Activated CD4-positive, alpha-beta memory T cell treated with anti-CD3 and anti-CD28 coated beads, Interleukin-2, amount 10 ng/mL, durations not matched to agents 7 days and 5 days (primary cell): Measurements from ENCODE around the gene ST3GAL6. TPM values are rescaled to one million over a fixed set of nuclear protein-coding genes. Genes with fewer than 3 reads are reported as not detected.

Experiments used
- CTCF ChIA-PET: fragments of 350-600 bp; sonication (Branson Sonifier 250); formaldehyde crosslinking; loops from one replicate; lab custom pipeline; 2021; ENCODE audit warnings: antibody characterized with exemption, inconsistent platforms; lab: Charles Lee
- POLR2A ChIA-PET: fragments of 350-600 bp; sonication (Branson Sonifier 250); formaldehyde crosslinking; loops from one replicate; lab custom pipeline; 2021; ENCODE audit warnings: antibody characterized with exemption; lab: Charles Lee
- DNase-seq: peaks from one replicate; pipeline ENCODE4 v3.0.0-alpha.2; 2020
- H3K27ac Mint-ChIP-seq: one replicate; pipeline ENCODE4 v1.8.0; 2021; ENCODE audit warnings: mild to moderate bottlenecking, mixed read lengths
- H3K27me3 Mint-ChIP-seq: one replicate; pipeline ENCODE4 v1.8.0; 2021; ENCODE audit warnings: mixed read lengths
- H3K36me3 Mint-ChIP-seq: one replicate; pipeline ENCODE4 v1.8.0; 2021; ENCODE audit warnings: low read depth, mixed read lengths
- H3K4me1 Mint-ChIP-seq: one replicate; pipeline ENCODE4 v1.8.0; 2021; ENCODE audit warnings: mixed read lengths
- H3K4me3 Mint-ChIP-seq: one replicate; pipeline ENCODE4 v1.8.0; 2021; ENCODE audit warnings: mild to moderate bottlenecking, mixed read lengths
- H3K9me3 Mint-ChIP-seq: one replicate; pipeline ENCODE4 v1.8.0; 2021; ENCODE audit warnings: mixed read lengths
- total RNA-seq, 2 experiments: library from RNA; stranded (reverse); gene quantifications; one replicate each; pipeline ENCODE4 v1.2.3, GENCODE V29; 2021

The ST3GAL6 gene
- total RNA-seq, 2 experiments from 2014 or later, result not detected

DNA sequence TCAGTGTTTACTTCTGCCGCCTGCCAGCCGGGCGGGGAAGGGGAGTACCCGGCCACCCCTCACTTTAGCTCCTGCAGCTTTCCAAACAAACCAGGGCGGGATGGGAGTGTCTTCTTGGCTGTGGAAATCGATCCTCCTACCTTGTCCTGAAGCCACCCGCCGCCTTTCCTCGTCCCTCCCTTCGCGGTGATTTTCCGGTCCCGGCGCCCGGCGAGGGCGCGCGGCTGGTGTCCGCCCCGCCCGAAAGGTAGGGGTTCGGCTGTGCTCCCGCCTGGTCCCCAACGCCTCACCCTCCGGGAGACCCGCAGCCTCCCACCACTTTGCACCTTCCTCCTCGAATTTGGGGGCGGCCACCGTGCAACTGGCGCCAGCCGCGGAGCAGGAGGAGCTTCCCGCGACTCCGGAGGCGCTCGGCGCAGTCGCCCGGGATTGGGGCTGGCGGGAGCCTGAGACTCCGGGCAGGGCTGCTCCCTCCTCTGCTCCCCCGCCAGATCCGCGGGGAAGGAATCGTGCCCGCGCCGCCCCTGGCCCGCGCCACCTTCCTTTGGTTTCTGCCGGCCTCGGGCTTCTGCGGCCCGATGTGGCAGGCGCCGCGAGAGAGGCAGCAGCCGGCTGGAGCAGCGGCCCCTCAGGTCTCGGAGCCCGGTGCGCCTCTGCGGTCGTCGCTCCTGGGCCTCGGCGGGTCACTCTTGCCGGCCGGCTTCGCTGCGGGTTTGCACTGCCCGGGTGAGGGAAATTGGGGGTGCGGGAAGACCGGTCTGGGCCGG lies 30.7 kb upstream of the ST3GAL6 start:
- ChIA-PET POLR2A (no interaction called here), CTCF (no interaction called here)
- Mint-ChIP-seq H3K27me3 (peaks cover 71% of the 10 kb centered on the region), H3K27ac (no peak overlapping the region), H3K36me3 (no peaks in the 10 kb centered on the region), H3K4me1 (peaks cover 14% of the 10 kb centered on the region), H3K9me3 (no peaks in the 10 kb centered on the region), H3K4me3 (peak overlapping the region; percentile 68)
- DNase-seq, result no peak

DNA sequence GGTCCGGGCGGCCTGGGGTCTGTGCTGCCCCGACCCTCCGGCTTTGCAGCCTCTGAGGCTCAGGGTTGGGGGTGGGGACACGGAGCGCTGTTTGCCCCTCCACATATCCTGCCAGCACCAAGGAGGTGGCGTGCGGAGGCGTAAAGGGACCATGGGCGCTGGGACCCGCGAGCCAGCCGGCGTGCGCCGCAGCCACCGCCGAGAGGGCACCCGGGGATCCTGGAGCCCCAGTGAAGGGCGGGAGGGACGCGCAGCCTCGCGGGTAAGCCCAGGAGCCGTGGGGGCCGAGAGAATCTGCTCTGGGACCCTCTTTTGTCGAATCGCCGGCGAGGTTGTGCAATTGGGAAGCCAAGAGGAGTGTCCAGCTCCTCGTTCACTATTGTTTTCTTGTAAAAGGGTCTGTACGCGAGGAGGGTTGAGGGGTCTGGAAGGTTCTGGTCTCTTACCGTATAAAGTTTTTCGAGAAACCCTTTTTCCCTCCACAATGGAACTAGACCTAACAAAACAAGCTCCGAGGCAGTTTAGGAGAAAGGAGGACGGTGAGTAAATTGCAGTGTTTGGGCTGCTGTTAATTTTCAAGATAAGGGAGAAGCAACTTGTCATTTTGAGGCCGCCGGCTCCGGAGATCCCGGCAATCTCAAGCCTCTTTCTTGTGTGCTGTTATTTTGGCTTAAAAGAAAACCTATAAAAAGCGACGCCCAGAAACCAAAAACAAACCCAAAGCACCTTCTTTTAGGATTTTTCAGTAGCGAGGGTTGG lies 29.9 kb upstream of the ST3GAL6 start:
- CTCF ChIA-PET, result no interaction called here

DNA sequence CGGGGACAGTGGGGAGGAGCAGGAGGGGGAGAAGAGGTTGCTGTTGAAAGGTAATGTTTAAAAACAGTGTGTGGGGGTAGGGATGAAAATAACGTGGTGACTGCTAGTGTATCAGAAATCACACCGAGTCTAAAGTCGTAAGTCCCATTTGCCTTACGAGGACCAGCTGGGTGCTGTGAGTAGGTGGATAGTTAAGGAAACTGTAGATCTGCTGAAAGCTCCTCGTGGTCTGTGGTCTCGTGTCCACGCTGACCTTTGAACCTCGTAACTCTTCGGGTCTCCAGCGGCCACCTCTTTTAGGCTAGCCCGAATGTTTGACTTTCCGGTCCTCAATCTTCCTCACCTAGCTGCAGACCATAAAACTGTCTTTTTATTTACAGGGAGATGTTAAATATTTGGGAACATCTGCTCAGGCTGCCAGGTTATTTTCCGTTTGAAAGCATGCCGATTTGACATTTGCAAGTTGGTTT lies 29.3 kb upstream of the ST3GAL6 start:
- POLR2A ChIA-PET, result no interaction called here
- H3K4me3 Mint-ChIP-seq, result peak overlapping the region; percentile 60
- DNase-seq, result no peak
- no peaks in the 10 kb centered on the region for H3K36me3 Mint-ChIP-seq
- peaks cover 14% of the 10 kb centered on the region for H3K4me1 Mint-ChIP-seq
- peaks cover 68% of the 10 kb centered on the region for H3K27me3 Mint-ChIP-seq
- H3K9me3 Mint-ChIP-seq, result no peaks in the 10 kb centered on the region
- no peak overlapping the region for H3K27ac Mint-ChIP-seq
- CTCF ChIA-PET, result no interaction called here

More for the DNA sequence above, 29.9 kb upstream of the ST3GAL6 start:
- Mint-ChIP-seq H3K9me3 (no peaks in the 10 kb centered on the region), H3K27me3 (peaks cover 68% of the 10 kb centered on the region), H3K27ac (no peak overlapping the region), H3K36me3 (no peaks in the 10 kb centered on the region), H3K4me3 (peak overlapping the region; percentile 68), H3K4me1 (peaks cover 14% of the 10 kb centered on the region)
- POLR2A ChIA-PET, result no interaction called here
- DNase-seq, result no peak

DNA sequence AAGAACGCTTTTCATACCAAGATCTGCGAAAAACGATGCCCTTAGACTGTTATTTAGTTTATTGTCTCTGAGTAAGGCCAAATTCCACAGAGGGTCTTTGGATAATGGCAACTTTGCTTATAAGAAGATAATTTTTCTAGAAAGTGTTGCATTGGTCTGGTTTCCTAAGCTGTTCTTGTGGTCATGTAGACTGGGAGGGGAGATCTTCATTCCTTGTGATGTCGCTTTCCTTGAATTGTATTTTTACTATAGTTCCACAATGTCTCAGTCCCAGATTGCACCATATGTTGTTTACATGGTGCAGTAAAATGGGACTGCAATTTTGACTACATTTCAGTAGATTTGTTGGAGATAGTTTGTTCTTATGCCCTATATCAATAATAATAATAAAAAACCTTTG lies 28.8 kb upstream of the ST3GAL6 start:
- H3K9me3 Mint-ChIP-seq, result no peaks in the 10 kb centered on the region
- H3K4me1 Mint-ChIP-seq, result peaks cover 14% of the 10 kb centered on the region
- no peak overlapping the region for H3K4me3 Mint-ChIP-seq
- no peak for DNase-seq
- H3K36me3 Mint-ChIP-seq, result no peaks in the 10 kb centered on the region
- CTCF ChIA-PET, result no interaction called here
- peaks cover 71% of the 10 kb centered on the region for H3K27me3 Mint-ChIP-seq
- POLR2A ChIA-PET, result no interaction called here
- H3K27ac Mint-ChIP-seq, result no peak overlapping the region

- Mint-ChIP-seq H3K4me1 (peaks cover 14% of the 10 kb centered on the region), H3K27ac (no peak overlapping the region), H3K9me3 (no peaks in the 10 kb centered on the region), H3K36me3 (no peaks in the 10 kb centered on the region), H3K4me3 (no peak overlapping the region), H3K27me3 (peaks cover 68% of the 10 kb centered on the region)
- DNase-seq, result no peak
- CTCF ChIA-PET, result no interaction called here
- POLR2A ChIA-PET, result no interaction called here
These were observed 28.4 kb upstream of the ST3GAL6 start for GRCh38 chr3:98734735-98735134.

- peaks cover 67% of the 10 kb centered on the region for H3K27me3 Mint-ChIP-seq
- DNase-seq, result no peak
- H3K9me3 Mint-ChIP-seq, result no peaks in the 10 kb centered on the region
- ChIA-PET CTCF (no interaction called here), POLR2A (no interaction called here)
- H3K36me3 Mint-ChIP-seq, result no peaks in the 10 kb centered on the region
- peaks cover 14% of the 10 kb centered on the region for H3K4me1 Mint-ChIP-seq
- no peak overlapping the region for H3K4me3 Mint-ChIP-seq
- H3K27ac Mint-ChIP-seq, result no peak overlapping the region
These were observed 27.8 kb upstream of the ST3GAL6 start for GRCh38 chr3:98735296-98735695.

DNA sequence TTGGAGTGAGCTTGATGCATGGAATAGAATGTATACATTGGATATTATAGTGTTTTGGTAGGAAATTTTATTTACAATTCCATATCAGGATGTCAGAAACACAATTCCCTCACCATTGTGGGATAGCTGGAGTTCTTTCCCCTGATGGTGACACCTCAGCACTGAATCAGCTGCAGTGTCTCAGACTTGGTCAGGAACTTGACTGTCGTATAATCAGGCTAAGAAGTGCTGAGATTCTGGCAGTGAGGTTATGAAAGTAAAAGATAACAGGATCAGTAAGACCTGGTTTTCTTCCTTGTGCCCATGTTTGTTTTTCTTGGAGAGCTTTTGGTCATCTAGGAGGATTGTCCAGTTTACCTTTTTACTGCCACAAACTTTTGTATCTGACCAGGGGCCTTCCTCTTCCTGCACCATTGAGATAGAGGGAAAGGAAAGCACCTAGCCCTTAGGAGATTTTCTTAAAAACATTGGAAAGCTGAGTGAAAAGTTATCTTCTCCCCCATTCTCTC lies 27.3 kb upstream of the ST3GAL6 start:
- POLR2A ChIA-PET, result no interaction called here
- H3K4me3 Mint-ChIP-seq, result no peak overlapping the region
- no peaks in the 10 kb centered on the region for H3K36me3 Mint-ChIP-seq
- H3K27ac Mint-ChIP-seq, result no peak overlapping the region
- peaks cover 14% of the 10 kb centered on the region for H3K4me1 Mint-ChIP-seq
- no peaks in the 10 kb centered on the region for H3K9me3 Mint-ChIP-seq
- CTCF ChIA-PET, result no interaction called here
- no peak for DNase-seq
- H3K27me3 Mint-ChIP-seq, result peaks cover 65% of the 10 kb centered on the region

- ChIA-PET CTCF (no interaction called here), POLR2A (no interaction called here)
- Mint-ChIP-seq H3K4me1 (peaks cover 10% of the 10 kb centered on the region), H3K27ac (no peak overlapping the region), H3K36me3 (no peaks in the 10 kb centered on the region), H3K9me3 (no peaks in the 10 kb centered on the region), H3K27me3 (peaks cover 58% of the 10 kb centered on the region), H3K4me3 (no peak overlapping the region)
- DNase-seq, result no peak
These were observed 25.8 kb upstream of the ST3GAL6 start for GRCh38 chr3:98737301-98737700.

- Mint-ChIP-seq H3K9me3 (no peaks in the 10 kb centered on the region), H3K4me3 (no peak overlapping the region), H3K27ac (no peak overlapping the region), H3K36me3 (no peaks in the 10 kb centered on the region), H3K27me3 (peaks cover 47% of the 10 kb centered on the region), H3K4me1 (no peaks in the 10 kb centered on the region)
- ChIA-PET CTCF (no interaction called here), POLR2A (no interaction called here)
- no peak for DNase-seq
These were observed 23.9 kb upstream of the ST3GAL6 start for GRCh38 chr3:98739266-98739665.

- Mint-ChIP-seq H3K27me3 (peaks cover 37% of the 10 kb centered on the region), H3K4me3 (no peak overlapping the region), H3K27ac (no peak overlapping the region), H3K36me3 (no peaks in the 10 kb centered on the region), H3K9me3 (no peaks in the 10 kb centered on the region), H3K4me1 (no peaks in the 10 kb centered on the region)
- CTCF ChIA-PET, result no interaction called here
- DNase-seq, result no peak
- POLR2A ChIA-PET, result no interaction called here
These were observed 22.8 kb upstream of the ST3GAL6 start for GRCh38 chr3:98740324-98740723.

DNA sequence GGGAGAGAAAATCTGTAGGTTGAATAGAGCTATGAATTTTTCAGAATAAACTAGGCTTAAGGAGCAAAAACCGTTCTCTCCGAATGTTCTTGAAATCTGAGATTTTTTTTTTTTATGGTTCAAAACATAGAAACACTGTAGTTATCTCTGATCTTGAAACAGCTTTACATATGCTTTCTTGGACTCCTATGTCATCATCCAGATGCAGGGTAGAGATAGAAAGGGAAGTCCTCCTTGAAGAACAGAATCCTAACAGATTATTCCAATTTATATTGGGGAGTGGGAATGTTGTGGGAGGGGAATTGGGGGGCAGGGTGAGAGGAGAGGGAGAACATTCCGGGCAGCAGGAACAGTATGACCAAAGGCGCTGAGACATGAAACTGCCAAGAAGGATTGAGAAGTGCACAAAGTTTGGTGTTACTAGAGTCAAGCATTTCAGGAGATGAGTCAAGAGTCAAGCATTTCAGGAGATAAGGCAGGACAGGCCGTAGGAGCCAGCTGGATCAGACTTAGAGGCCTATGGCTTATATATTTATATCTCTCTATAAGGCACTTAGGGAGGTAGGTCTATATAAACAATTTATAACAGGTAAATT lies 21.9 kb upstream of the ST3GAL6 start:
- Mint-ChIP-seq H3K4me1 (no peaks in the 10 kb centered on the region), H3K36me3 (no peaks in the 10 kb centered on the region), H3K4me3 (no peak overlapping the region), H3K27ac (no peak overlapping the region), H3K27me3 (peaks cover 32% of the 10 kb centered on the region), H3K9me3 (no peaks in the 10 kb centered on the region)
- CTCF ChIA-PET, result no interaction called here
- DNase-seq, result no peak
- POLR2A ChIA-PET, result no interaction called here

- Mint-ChIP-seq H3K27ac (no peak overlapping the region), H3K36me3 (no peaks in the 10 kb centered on the region), H3K4me3 (no peak overlapping the region), H3K4me1 (no peaks in the 10 kb centered on the region), H3K27me3 (peaks cover 25% of the 10 kb centered on the region), H3K9me3 (no peaks in the 10 kb centered on the region)
- ChIA-PET POLR2A (no interaction called here), CTCF (no interaction called here)
- no peak for DNase-seq
These were observed 20.1 kb upstream of the ST3GAL6 start for GRCh38 chr3:98743071-98743470.

DNA sequence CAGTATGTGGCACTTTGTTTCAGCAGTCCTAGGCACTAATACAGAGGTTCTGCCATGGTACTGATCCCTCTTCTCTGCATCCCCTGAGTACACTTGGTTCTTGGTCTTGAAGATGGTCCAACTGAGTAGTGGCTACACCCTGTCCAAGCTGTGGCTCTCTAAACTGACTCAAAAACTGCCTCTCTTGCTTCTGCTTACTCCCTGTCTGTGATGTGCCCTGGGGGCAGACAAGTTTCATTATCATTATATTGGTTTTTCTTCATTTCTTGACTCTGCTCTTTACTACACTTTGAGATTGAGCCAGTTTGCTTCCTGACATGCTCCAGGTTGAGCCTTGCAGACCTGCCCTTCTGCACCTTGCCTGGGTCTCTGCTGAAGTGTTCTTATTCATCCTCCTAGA lies 18.9 kb upstream of the ST3GAL6 start:
- Mint-ChIP-seq H3K4me1 (no peaks in the 10 kb centered on the region), H3K36me3 (no peaks in the 10 kb centered on the region), H3K4me3 (no peak overlapping the region), H3K9me3 (no peaks in the 10 kb centered on the region), H3K27ac (no peak overlapping the region), H3K27me3 (peaks cover 19% of the 10 kb centered on the region)
- ChIA-PET CTCF (no interaction called here), POLR2A (no interaction called here)
- no peak for DNase-seq
